ENCODE measurements around the gene RAB23. TPM values are rescaled to one million over a fixed set of nuclear protein-coding genes. Genes with fewer than 3 reads are reported as not detected.

Gene RAB23
- total and polyA plus RNA-seq, 4 donors = 18.2 to 40.1 (median 24.1) TPM

DNA sequence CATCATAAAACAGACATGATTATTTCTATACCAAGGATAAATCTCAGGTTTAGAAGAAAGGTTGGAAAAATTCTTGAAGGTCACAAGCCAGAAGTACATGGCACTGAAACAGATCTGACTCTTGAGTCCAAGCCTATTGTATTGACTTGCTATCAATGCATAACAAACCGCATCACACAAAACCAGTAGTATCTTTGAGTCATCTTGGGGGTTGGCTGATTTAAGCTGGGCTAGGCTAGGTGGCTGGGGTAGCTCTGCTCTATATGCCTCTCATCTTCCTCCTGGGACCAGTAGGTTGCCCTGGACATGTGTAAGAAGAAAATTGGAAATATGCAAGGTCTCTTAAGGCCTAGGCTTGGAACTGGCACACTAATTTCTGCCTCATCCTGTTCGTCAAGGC is 37.0 kb upstream of the RAB23 start:
- no peaks in the 10 kb centered on the region for H3K4me1 ChIP-seq (ENCODE audit: control insufficient read depth, insufficient read depth, low read length)
- no peaks in the 10 kb centered on the region for H3K36me3 ChIP-seq (ENCODE audit: control insufficient read depth, insufficient read depth, low read length)
- no peak overlapping the region for H3K27ac ChIP-seq (ENCODE audit: low read depth, low read length)
- WGBS (ENCODE audit: insufficient coverage) = 83% methylated on average over 1 of the region's 2 CpGs
- H3K9me3 ChIP-seq (ENCODE audit: control insufficient read depth, insufficient read depth, low read length) = no peaks in the 10 kb centered on the region
- no peaks in the 10 kb centered on the region for H3K27me3 ChIP-seq (ENCODE audit: control insufficient read depth, insufficient read depth, low read length)
- DNase-seq (ENCODE audit: low read depth in 4 of 6, low spot score in 6 of 6) = no peak
- no peak overlapping the region for H3K4me3 ChIP-seq (ENCODE audit: low read depth, low read length)

DNA sequence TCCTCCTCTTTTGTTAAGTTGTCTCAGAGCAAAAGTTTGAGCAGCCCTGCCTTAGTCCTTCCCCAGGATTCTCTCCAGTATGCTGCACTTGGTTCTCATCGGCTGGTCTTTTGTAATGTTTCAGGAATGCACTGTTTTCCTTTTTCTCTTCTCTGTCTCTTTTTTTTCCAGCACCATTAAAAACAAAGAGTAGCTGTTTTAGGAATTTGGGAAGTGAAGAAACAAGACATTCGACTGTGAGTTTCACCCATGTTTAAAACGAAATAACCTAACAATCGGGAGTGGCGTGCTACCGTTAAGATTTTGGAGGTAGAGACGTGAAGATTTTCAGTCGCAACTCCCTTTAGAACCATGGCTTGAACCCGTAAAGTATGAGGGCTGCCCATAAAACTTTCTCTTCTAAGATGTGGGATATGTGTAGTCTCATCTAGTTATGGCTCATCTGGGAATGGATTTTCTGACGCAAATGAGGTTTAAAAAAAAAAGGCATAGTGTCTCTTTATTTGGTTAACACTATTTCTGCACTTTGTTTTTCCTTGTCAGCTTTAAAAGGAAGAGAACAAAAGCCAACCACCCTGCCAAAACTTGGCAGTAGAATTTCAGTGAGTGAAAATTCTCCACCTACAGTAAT is 35.9 kb upstream of the RAB23 start:
- no peaks in the 10 kb centered on the region for H3K36me3 ChIP-seq (ENCODE audit: control insufficient read depth, insufficient read depth, low read length)
- H3K4me3 ChIP-seq (ENCODE audit: low read depth, low read length) = no peak overlapping the region
- no peaks in the 10 kb centered on the region for H3K9me3 ChIP-seq (ENCODE audit: control insufficient read depth, insufficient read depth, low read length)
- peak in 1 of 6 donors; percentile 45 for DNase-seq (ENCODE audit: low read depth in 4 of 6, low spot score in 6 of 6)
- H3K4me1 ChIP-seq (ENCODE audit: control insufficient read depth, insufficient read depth, low read length) = no peaks in the 10 kb centered on the region
- no peaks in the 10 kb centered on the region for H3K27me3 ChIP-seq (ENCODE audit: control insufficient read depth, insufficient read depth, low read length)
- WGBS (ENCODE audit: insufficient coverage) = no CpG with 5 or more reads among the region's 10 CpGs
- H3K27ac ChIP-seq (ENCODE audit: low read depth, low read length) = peak overlapping the region; percentile 80

DNA sequence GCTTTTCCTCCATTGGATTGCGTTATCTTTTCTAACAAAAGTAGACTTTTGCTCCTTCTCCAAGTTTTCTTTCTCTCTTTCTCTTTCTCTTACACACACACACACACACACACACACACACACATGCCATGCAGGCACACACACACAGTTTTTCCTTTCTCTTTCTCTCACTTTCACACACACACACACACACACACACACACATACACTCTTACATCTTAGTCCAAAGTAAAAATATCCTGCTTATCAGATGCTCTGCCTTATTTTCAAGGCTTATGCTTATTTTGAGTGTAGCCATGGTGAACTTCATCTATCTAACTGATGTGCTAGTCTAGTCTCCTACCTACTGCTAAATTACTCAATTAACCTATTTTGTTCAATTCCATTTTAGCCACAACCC is 34.4 kb upstream of the RAB23 start:
- Histone ChIP-seq H3K4me1 (ENCODE audit: control insufficient read depth, insufficient read depth, low read length) (no peaks in the 10 kb centered on the region), H3K9me3 (ENCODE audit: control insufficient read depth, insufficient read depth, low read length) (no peaks in the 10 kb centered on the region), H3K4me3 (ENCODE audit: low read depth, low read length) (no peak overlapping the region), H3K27ac (ENCODE audit: low read depth, low read length) (no peak overlapping the region), H3K27me3 (ENCODE audit: control insufficient read depth, insufficient read depth, low read length) (no peaks in the 10 kb centered on the region), H3K36me3 (ENCODE audit: control insufficient read depth, insufficient read depth, low read length) (no peaks in the 10 kb centered on the region)
- peak in 1 of 6 donors; percentile 3 for DNase-seq (ENCODE audit: low read depth in 4 of 6, low spot score in 6 of 6)
- WGBS (ENCODE audit: insufficient coverage) = no CpG with 5 or more reads among the region's 1 CpG

DNA sequence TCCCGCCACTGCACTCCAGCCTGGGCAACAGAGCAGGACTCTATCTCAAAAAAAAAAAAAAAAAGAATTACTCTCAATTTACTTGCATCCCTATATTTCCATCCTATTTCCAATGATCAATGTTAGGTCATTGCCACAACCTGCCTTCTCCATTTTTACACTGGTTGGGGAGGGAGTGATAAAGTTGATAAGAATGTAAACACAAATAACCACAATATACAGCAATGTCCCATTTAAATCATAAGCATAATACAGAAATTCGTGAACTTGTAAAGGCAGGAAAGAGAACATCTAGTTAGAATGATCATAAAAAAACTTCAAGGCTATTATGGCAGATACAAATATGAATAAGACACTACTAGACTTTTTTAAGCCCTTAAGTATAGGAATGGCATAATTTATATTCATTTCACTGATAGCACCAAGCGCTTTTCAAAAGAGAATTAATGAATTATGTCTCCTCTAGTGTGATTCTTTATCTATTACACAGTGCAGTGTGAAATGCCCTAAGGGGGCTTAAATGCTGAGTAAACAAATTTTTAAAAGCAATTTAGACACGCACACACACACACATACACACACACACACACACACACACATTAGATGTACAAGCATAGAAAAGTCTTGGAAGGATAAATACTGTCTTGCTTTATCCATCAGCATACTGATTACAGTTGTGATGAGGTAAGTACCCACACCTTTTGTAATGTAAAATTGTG is 33.5 kb upstream of the RAB23 start:
- H3K27me3 ChIP-seq (ENCODE audit: control insufficient read depth, insufficient read depth, low read length) = no peaks in the 10 kb centered on the region
- H3K9me3 ChIP-seq (ENCODE audit: control insufficient read depth, insufficient read depth, low read length) = no peaks in the 10 kb centered on the region
- no peak overlapping the region for H3K4me3 ChIP-seq (ENCODE audit: low read depth, low read length)
- no CpG with 5 or more reads among the region's 4 CpGs for WGBS (ENCODE audit: insufficient coverage)
- no peaks in the 10 kb centered on the region for H3K4me1 ChIP-seq (ENCODE audit: control insufficient read depth, insufficient read depth, low read length)
- peak in 1 of 6 donors; percentile 30 for DNase-seq (ENCODE audit: low read depth in 4 of 6, low spot score in 6 of 6)
- no peak overlapping the region for H3K27ac ChIP-seq (ENCODE audit: low read depth, low read length)
- no peaks in the 10 kb centered on the region for H3K36me3 ChIP-seq (ENCODE audit: control insufficient read depth, insufficient read depth, low read length)

DNA sequence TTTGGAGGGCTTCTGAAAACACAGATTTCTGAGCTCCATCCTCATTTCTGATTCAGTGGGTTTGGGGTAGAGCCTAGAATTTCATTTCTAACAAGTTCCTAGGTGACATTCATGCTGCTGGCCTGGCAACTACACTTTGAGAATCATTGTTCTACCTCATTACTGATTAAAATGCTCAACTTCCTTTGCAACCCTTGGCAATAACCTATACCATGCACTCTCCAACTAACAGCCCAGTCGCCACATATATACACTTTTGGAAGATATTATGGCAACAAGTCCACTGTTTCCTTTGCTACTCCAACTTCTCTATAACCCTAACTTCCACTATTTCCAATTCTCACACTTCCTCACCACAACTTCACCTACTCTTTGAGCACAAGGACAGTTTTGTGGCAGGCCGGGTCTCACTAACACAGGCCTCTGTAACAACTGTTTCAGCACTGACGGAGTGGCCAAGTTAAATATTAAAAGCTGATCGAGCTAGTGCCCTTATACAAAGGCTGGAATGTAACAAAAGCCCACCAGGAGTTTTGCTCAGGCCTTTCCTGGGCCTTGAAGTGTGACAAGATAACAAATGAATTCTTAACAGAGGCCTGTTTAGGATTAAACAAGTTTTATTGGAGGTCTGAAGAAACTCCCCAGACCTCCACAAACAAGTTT is 32.1 kb upstream of the RAB23 start:
- Histone ChIP-seq H3K36me3 (ENCODE audit: control insufficient read depth, insufficient read depth, low read length) (no peaks in the 10 kb centered on the region), H3K4me1 (ENCODE audit: control insufficient read depth, insufficient read depth, low read length) (no peaks in the 10 kb centered on the region), H3K9me3 (ENCODE audit: control insufficient read depth, insufficient read depth, low read length) (no peaks in the 10 kb centered on the region), H3K4me3 (ENCODE audit: low read depth, low read length) (no peak overlapping the region), H3K27ac (ENCODE audit: low read depth, low read length) (no peak overlapping the region), H3K27me3 (ENCODE audit: control insufficient read depth, insufficient read depth, low read length) (no peaks in the 10 kb centered on the region)
- WGBS (ENCODE audit: insufficient coverage) = 41% methylated on average over 2 of the region's 4 CpGs
- DNase-seq (ENCODE audit: low read depth in 4 of 6, low spot score in 6 of 6) = no peak

DNA sequence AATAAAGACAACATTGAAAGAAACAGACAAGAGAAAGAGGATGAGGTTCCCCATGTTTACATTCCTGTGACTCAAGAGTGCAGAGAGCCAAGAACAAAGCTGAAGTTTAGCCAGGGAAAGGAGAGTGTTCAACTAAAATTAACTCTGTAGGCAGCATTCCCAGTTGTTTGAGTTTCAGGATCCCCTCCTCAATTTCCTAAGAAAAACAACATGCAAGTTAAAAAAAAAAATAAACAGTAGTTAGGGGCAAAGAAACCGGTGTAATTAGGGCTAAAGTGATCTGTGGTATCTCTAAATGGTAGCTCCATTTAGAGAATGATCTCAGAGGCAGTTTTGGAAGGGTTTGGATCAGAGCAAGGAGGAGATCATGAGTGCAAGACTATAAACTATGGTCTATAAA is 30.9 kb upstream of the RAB23 start:
- WGBS (ENCODE audit: insufficient coverage) = no CpG with 5 or more reads among the region's 1 CpG

DNA sequence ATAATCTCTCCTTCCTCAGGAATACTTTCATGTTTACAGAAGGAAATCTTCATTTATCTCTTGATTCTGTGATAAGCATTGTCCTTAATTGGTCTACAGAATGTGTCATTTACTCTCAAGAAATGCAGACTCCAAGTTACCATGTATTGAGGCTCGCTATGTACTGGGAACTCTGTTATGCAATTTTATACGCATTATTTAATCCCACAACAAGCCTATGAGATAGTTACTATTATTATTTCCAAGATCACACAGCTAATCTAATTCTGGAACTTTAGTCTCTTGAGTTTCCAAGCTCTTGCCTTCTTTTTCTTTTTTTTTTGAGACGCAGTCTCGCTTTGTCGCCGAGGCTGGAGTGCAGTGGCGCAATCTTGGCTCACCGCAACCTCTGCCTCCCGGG is 30.0 kb upstream of the RAB23 start:
- Histone ChIP-seq H3K27me3 (ENCODE audit: control insufficient read depth, insufficient read depth, low read length) (no peaks in the 10 kb centered on the region), H3K9me3 (ENCODE audit: control insufficient read depth, insufficient read depth, low read length) (no peaks in the 10 kb centered on the region), H3K4me3 (ENCODE audit: low read depth, low read length) (no peak overlapping the region), H3K27ac (ENCODE audit: low read depth, low read length) (no peak overlapping the region), H3K36me3 (ENCODE audit: control insufficient read depth, insufficient read depth, low read length) (no peaks in the 10 kb centered on the region), H3K4me1 (ENCODE audit: control insufficient read depth, insufficient read depth, low read length) (no peaks in the 10 kb centered on the region)
- no peak for DNase-seq (ENCODE audit: low read depth in 4 of 6, low spot score in 6 of 6)
- WGBS (ENCODE audit: insufficient coverage) = 98% methylated on average over 6 of the region's 9 CpGs

More for the DNA sequence above, 30.9 kb upstream of the RAB23 start:
- Histone ChIP-seq H3K27me3 (ENCODE audit: control insufficient read depth, insufficient read depth, low read length) (no peaks in the 10 kb centered on the region), H3K4me3 (ENCODE audit: low read depth, low read length) (no peak overlapping the region), H3K27ac (ENCODE audit: low read depth, low read length) (no peak overlapping the region), H3K4me1 (ENCODE audit: control insufficient read depth, insufficient read depth, low read length) (no peaks in the 10 kb centered on the region), H3K9me3 (ENCODE audit: control insufficient read depth, insufficient read depth, low read length) (no peaks in the 10 kb centered on the region), H3K36me3 (ENCODE audit: control insufficient read depth, insufficient read depth, low read length) (no peaks in the 10 kb centered on the region)
- peak in 1 of 6 donors; percentile 38 for DNase-seq (ENCODE audit: low read depth in 4 of 6, low spot score in 6 of 6)

DNA sequence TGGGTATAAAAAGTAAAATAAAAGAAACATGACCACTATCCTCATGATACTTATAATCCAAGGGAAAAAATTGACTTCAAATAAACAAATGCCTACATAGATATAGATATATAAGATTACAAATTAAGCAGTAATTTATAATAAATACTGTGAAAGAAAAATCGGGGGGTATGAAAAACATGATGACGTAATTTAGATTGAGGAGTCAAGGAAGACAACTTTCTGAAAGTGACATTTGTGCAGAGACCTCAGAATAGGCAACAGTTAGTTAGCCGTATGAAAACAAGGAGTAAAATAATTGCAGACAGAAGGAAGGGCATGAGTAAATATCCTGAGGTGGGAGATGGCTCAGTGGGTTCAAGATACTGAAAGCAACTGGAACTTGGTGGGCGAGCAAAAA is 28.2 kb upstream of the RAB23 start:
- 97% methylated on average over 3 of the region's 4 CpGs for WGBS (ENCODE audit: insufficient coverage)
- no peak overlapping the region for H3K27ac ChIP-seq (ENCODE audit: low read depth, low read length)
- no peaks in the 10 kb centered on the region for H3K27me3 ChIP-seq (ENCODE audit: control insufficient read depth, insufficient read depth, low read length)
- H3K4me1 ChIP-seq (ENCODE audit: control insufficient read depth, insufficient read depth, low read length) = no peaks in the 10 kb centered on the region
- DNase-seq (ENCODE audit: low read depth in 4 of 6, low spot score in 6 of 6) = no peak
- H3K4me3 ChIP-seq (ENCODE audit: low read depth, low read length) = no peak overlapping the region
- H3K36me3 ChIP-seq (ENCODE audit: control insufficient read depth, insufficient read depth, low read length) = no peaks in the 10 kb centered on the region
- no peaks in the 10 kb centered on the region for H3K9me3 ChIP-seq (ENCODE audit: control insufficient read depth, insufficient read depth, low read length)

DNA sequence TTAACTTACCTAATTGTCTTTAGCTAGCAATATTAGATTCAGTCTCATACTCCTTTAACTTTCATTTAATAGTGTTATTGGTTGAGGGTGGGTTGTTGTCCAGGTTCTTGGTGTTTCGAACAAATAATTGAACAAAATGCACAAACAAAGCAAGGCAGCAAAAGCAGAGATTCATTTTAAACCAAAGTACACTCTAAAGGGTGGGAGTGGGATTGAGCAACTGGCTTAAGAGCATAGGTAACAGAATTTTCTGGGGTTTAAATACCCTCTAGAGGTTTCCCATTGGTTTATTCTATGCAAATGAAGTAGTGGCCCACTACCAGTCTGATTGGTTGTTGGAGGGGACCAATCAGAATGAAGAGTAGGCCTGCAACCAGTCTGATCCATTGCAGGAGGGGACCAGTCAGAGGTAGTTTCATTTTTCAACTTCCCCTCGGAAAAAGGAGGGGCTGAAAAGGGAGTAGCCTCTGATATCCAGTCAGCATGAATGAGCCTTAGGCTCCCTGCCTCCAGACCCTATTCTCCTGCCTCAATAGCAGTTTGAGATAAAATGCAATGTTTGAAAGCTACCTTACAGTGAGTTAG is 26.3 kb upstream of the RAB23 start:
- H3K4me1 ChIP-seq (ENCODE audit: control insufficient read depth, insufficient read depth, low read length) = no peaks in the 10 kb centered on the region
- DNase-seq (ENCODE audit: low read depth in 4 of 6, low spot score in 6 of 6) = no peak
- no peaks in the 10 kb centered on the region for H3K36me3 ChIP-seq (ENCODE audit: control insufficient read depth, insufficient read depth, low read length)
- no peaks in the 10 kb centered on the region for H3K9me3 ChIP-seq (ENCODE audit: control insufficient read depth, insufficient read depth, low read length)
- no peak overlapping the region for H3K4me3 ChIP-seq (ENCODE audit: low read depth, low read length)
- no peak overlapping the region for H3K27ac ChIP-seq (ENCODE audit: low read depth, low read length)
- WGBS (ENCODE audit: insufficient coverage) = no CpG with 5 or more reads among the region's 2 CpGs
- H3K27me3 ChIP-seq (ENCODE audit: control insufficient read depth, insufficient read depth, low read length) = no peaks in the 10 kb centered on the region
